Thoracic aorta (tissue), 2 donors: ENCODE data around the gene TESK2. TPM values are rescaled to one million over a fixed set of nuclear protein-coding genes. Genes with fewer than 3 reads are reported as not detected.

Source experiments
- ATAC-seq: fragments of 150-250 bp; one replicate; pipeline ENCODE4 v1.8.0; 2017; ENCODE audit warnings: low read depth; ENCODE audit not compliant: insufficient number of reproducible peaks, low FRiP score
- DNase-seq: peaks from one replicate; pipeline ENCODE4 v3.0.0-alpha.2; 2020; ENCODE audit warnings: low spot score
- H3K27ac ChIP-seq, 2 donors: fragments of 200-600 bp; sonication (generic); 1 replicate in 1 of 2; 2 replicates in 1 of 2; pipeline ENCODE4 v1.5.1; 2016; ENCODE audit warnings: mild to moderate bottlenecking in 2 of 2, moderate library complexity in 2 of 2
- H3K27me3 ChIP-seq: fragments of 200-600 bp; sonication (generic); replicated peaks from 2 replicates; pipeline ENCODE4 v1.6.0; 2016; ENCODE audit warnings: mild to moderate bottlenecking; ENCODE audit not compliant: insufficient read depth
- H3K36me3 ChIP-seq: fragments of 200-600 bp; sonication (generic); one replicate; pipeline ENCODE4 v1.5.1; 2016
- H3K4me1 ChIP-seq, 2 donors: fragments of 200-600 bp; sonication (generic); 1 replicate in 1 of 2; 2 replicates in 1 of 2; pipeline versions ENCODE4 v1.5.1 to v1.6.0; 2016; ENCODE audit warnings: low read depth in 2 of 2, mild to moderate bottlenecking in 1 of 2; ENCODE audit not compliant: control insufficient read depth in 1 of 2
- H3K4me3 ChIP-seq: fragments of 200-600 bp; sonication (generic); 2 replicates; pipeline ENCODE4 v1.5.1; 2016; ENCODE audit warnings: mild to moderate bottlenecking
- H3K9me3 ChIP-seq: fragments of 200-600 bp; sonication (generic); 2 replicates; pipeline ENCODE4 v1.5.1; 2016
- CTCF ChIP-seq: fragments of 200-600 bp; sonication (generic); IDR thresholded peaks from one replicate; pipeline ENCODE4 v1.5.1; 2019; ENCODE audit warnings: antibody characterized with exemption
- total RNA-seq, 2 donors: library from RNA; depleted of rRNA; stranded (reverse); fragments of >200 nt; gene quantifications; one replicate each; pipeline versions ENCODE4 v1.1.0 to v1.2.3, GENCODE V29; 2016

Gene TESK2
- total RNA-seq, 2 donors from 2014 or later = 3.5 to 7.6 TPM

DNA sequence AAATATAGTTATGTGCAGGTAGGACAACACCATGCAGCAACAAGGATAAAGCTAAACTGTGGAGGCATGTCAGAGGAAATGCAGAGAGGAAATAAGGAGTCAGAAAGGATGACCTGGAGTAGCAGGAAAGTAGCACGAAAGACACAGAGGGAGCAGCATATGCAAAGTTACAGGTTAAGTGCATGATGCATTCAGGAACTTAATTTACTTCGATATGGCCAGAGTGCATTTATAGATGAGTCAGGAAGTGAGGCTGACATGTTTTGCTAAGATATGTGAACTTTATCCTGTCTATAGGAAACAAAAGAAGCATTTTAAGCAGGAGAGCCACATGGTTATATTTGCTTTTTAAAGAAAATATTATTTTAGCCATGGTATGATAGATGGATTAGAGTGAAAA lies 135.3 kb downstream of the TESK2 start:
- ATAC-seq (no peak), DNase-seq (no peak)
- TF ChIP-seq CTCF = no peak
- Histone ChIP-seq H3K4me1 (peaks cover 6 to 8% of the 10 kb centered on the region in 2 donors), H3K27me3 (no peaks in the 10 kb centered on the region), H3K36me3 (peaks cover 3% of the 10 kb centered on the region), H3K9me3 (no peaks in the 10 kb centered on the region), H3K27ac (no peak overlapping the region), H3K4me3 (no peak overlapping the region)

DNA sequence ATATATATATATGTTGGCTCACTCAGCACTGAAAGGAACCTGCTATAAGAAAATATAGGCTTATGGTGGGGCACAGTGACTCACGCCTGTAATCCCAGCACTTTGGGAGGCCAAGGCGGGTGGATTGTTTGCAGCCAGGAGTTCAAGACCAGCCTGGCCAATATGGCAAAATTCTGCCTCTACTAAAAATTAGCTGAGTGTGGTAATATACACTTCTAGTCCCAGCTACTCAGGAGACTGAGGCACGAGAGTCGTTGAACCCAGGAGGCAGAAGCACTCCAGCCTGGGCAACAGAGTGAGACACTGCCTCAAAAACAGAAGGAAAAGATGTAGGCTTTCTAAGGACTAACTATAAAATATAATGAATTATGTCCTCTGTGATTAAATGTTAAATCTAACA lies 136.1 kb downstream of the TESK2 start:
- DNase-seq = no peak
- no peak for ATAC-seq
- Histone ChIP-seq H3K4me1 (peaks cover 0 to under 1% of the 10 kb centered on the region in 2 donors), H3K9me3 (no peaks in the 10 kb centered on the region), H3K27me3 (no peaks in the 10 kb centered on the region), H3K36me3 (peaks cover 3% of the 10 kb centered on the region), H3K27ac (no peak overlapping the region), H3K4me3 (no peak overlapping the region)
- no peak for TF ChIP-seq CTCF

GRCh38 chr1:45353685-45354084 lies 137.3 kb downstream of the TESK2 start:
- DNase-seq (no peak), ATAC-seq (no peak)
- no peaks in the 10 kb centered on the region for H3K9me3 ChIP-seq
- peaks cover 3% of the 10 kb centered on the region for H3K36me3 ChIP-seq
- no peak for TF ChIP-seq CTCF
- no peak overlapping the region for H3K27ac ChIP-seq
- no peak overlapping the region for H3K4me3 ChIP-seq
- H3K27me3 ChIP-seq = no peaks in the 10 kb centered on the region
- H3K4me1 ChIP-seq = peaks cover 2 to 9% of the 10 kb centered on the region in 2 donors

DNA sequence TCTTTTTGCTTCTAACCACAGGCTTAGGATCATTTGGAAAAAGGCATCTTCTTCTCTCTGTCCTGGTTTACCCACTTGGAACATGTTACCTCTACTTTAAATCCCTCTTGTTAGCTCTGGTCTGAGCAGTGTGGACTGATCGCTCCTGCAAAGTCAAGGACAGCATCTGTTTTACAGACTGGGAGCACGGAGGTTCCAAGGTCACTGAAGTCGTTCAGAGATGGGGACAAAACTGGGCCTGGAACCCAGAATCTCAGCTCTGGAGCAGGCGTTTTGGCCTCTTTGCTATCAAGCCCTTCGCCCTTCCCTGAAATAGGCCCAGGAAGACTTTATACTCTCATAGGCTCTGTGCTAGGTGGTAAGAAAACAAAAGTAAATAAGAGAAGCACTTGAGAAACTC lies 139.5 kb downstream of the TESK2 start:
- H3K27ac ChIP-seq = no peak overlapping the region
- no peak overlapping the region for H3K4me3 ChIP-seq
- no peak for ATAC-seq
- no peaks in the 10 kb centered on the region for H3K9me3 ChIP-seq
- H3K27me3 ChIP-seq = no peaks in the 10 kb centered on the region
- H3K36me3 ChIP-seq = peaks cover 3% of the 10 kb centered on the region
- H3K4me1 ChIP-seq = peaks cover 9 to 21% of the 10 kb centered on the region in 2 donors
- TF ChIP-seq CTCF = no peak
- no peak for DNase-seq

- H3K4me3 ChIP-seq = no peak overlapping the region
- no peaks in the 10 kb centered on the region for H3K9me3 ChIP-seq
- peaks cover 6% of the 10 kb centered on the region for H3K36me3 ChIP-seq
- no peak for DNase-seq
- ATAC-seq = no peak
- peak overlapping the region; percentile 24 to 56 for H3K27ac ChIP-seq
- peaks cover 9 to 21% of the 10 kb centered on the region in 2 donors for H3K4me1 ChIP-seq
- TF ChIP-seq CTCF = no peak
- no peaks in the 10 kb centered on the region for H3K27me3 ChIP-seq
These were observed 141.8 kb downstream of the TESK2 start for GRCh38 chr1:45348966-45349677.
